Measurements from ENCODE around the gene IL1B. TPM values are rescaled to one million over a fixed set of nuclear protein-coding genes. Genes with fewer than 3 reads are reported as not detected.

The IL1B gene
- total and polyA plus RNA-seq, 4 donors, result 1.5 to 3.3 (median 1.7) TPM

DNA sequence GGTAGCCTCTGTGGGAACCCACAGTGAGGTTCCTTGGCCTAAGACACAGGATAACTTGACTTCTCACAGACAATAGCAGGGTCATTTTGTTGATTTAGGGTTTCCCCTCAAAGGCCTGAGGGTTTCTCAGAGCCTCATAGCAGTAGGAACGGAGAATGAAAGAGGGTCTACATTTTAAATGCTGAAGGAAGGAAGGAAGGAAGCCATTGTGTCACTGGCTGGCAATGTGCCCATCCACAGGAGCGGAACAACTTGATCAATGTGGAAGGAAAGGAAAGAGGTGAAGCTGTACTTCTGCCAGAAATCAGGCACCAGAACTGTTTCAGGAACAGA, 5.1 kb downstream of the IL1B start:
- peak in 1 of 6 donors; percentile 32 for DNase-seq (ENCODE audit: low read depth in 4 of 6, low spot score in 6 of 6)

DNA sequence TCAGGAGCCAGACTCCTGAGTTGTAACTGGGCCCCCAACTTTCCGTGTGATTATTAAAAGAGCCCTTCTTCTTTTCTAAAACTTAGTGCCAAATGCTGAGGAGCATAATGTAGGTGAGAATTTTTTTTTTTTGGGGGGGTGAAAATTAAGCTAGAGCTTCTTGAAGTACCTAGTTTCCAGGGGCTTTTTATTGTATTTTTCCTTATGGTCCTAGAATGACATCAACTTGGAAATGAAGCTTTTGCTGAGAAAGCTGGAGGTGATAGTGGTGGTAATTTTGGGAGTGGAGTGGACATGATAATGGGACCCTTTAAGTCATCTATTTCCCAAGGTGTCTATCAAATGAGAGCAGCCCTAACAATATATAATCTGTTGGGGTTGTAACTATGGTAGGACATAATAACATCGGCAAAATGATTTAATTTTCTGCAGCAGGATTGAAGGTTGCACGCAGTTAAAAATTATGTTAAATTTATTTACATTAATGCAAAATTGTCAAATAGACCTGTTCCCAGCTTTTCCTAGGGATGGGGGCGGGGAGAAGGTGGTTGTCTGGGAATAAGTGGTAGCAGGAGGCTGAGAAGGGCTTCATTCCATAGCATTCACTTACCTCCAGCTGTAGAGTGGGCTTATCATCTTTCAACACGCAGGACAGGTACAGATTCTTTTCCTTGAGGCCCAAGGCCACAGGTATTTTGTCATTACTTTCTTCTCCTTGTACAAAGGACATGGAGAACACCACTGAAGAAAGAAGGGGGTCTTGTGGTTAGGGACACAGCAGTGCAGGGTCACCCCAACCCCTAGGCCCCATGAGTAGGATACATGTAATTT, 5.7 kb downstream of the IL1B start:
- no peaks in the 10 kb centered on the region for H3K36me3 ChIP-seq (ENCODE audit: control insufficient read depth, insufficient read depth, low read length)
- no peak overlapping the region for H3K27ac ChIP-seq (ENCODE audit: low read depth, low read length)
- no peak overlapping the region for H3K4me3 ChIP-seq (ENCODE audit: low read depth, low read length)
- no peaks in the 10 kb centered on the region for H3K4me1 ChIP-seq (ENCODE audit: control insufficient read depth, insufficient read depth, low read length)
- H3K9me3 ChIP-seq (ENCODE audit: control insufficient read depth, insufficient read depth, low read length), result no peaks in the 10 kb centered on the region
- WGBS (ENCODE audit: insufficient coverage), result no CpG with 5 or more reads among the region's 5 CpGs
- no peaks in the 10 kb centered on the region for H3K27me3 ChIP-seq (ENCODE audit: control insufficient read depth, insufficient read depth, low read length)
- no peak for DNase-seq (ENCODE audit: low read depth in 4 of 6, low spot score in 6 of 6)

More for the DNA sequence above, 5.1 kb downstream of the IL1B start:
- 44% methylated on average over 2 of the region's 2 CpGs for WGBS (ENCODE audit: insufficient coverage)
- Histone ChIP-seq H3K27ac (ENCODE audit: low read depth, low read length) (no peak overlapping the region), H3K4me1 (ENCODE audit: control insufficient read depth, insufficient read depth, low read length) (no peaks in the 10 kb centered on the region), H3K27me3 (ENCODE audit: control insufficient read depth, insufficient read depth, low read length) (no peaks in the 10 kb centered on the region), H3K36me3 (ENCODE audit: control insufficient read depth, insufficient read depth, low read length) (no peaks in the 10 kb centered on the region), H3K9me3 (ENCODE audit: control insufficient read depth, insufficient read depth, low read length) (no peaks in the 10 kb centered on the region), H3K4me3 (ENCODE audit: low read depth, low read length) (no peak overlapping the region)

DNA sequence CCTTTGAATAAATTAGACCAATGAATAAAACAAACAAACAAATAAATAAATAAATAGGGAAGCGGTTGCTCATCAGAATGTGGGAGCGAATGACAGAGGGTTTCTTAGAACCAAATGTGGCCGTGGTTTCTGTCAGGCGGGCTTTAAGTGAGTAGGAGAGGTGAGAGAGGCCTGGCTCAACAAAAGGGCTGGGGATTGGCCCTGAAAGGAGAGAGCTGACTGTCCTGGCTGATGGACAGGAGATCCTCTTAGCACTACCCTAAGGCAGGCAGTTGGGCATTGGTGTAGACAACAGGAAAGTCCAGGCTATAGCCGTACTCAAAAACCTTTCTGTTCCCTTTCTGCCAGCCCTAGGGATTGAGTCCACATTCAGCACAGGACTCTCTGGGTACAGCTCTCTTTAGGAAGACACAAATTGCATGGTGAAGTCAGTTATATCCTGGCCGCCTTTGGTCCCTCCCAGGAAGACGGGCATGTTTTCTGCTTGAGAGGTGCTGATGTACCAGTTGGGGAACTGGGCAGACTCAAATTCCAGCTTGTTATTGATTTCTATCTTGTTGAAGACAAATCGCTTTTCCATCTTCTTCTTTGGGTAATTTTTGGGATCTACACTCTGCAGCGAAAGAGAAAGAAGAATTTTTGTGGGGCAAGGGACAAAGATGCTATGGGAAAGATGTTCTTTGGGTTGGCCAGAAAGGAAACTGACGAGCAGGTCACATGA, 6.5 kb downstream of the IL1B start:
- Histone ChIP-seq H3K4me3 (ENCODE audit: low read depth, low read length) (no peak overlapping the region), H3K27ac (ENCODE audit: low read depth, low read length) (no peak overlapping the region), H3K36me3 (ENCODE audit: control insufficient read depth, insufficient read depth, low read length) (no peaks in the 10 kb centered on the region), H3K9me3 (ENCODE audit: control insufficient read depth, insufficient read depth, low read length) (no peaks in the 10 kb centered on the region), H3K27me3 (ENCODE audit: control insufficient read depth, insufficient read depth, low read length) (no peaks in the 10 kb centered on the region), H3K4me1 (ENCODE audit: control insufficient read depth, insufficient read depth, low read length) (no peaks in the 10 kb centered on the region)
- WGBS (ENCODE audit: insufficient coverage), result 90% methylated on average over 9 of the region's 10 CpGs
- no peak for DNase-seq (ENCODE audit: low read depth in 4 of 6, low spot score in 6 of 6)

DNA sequence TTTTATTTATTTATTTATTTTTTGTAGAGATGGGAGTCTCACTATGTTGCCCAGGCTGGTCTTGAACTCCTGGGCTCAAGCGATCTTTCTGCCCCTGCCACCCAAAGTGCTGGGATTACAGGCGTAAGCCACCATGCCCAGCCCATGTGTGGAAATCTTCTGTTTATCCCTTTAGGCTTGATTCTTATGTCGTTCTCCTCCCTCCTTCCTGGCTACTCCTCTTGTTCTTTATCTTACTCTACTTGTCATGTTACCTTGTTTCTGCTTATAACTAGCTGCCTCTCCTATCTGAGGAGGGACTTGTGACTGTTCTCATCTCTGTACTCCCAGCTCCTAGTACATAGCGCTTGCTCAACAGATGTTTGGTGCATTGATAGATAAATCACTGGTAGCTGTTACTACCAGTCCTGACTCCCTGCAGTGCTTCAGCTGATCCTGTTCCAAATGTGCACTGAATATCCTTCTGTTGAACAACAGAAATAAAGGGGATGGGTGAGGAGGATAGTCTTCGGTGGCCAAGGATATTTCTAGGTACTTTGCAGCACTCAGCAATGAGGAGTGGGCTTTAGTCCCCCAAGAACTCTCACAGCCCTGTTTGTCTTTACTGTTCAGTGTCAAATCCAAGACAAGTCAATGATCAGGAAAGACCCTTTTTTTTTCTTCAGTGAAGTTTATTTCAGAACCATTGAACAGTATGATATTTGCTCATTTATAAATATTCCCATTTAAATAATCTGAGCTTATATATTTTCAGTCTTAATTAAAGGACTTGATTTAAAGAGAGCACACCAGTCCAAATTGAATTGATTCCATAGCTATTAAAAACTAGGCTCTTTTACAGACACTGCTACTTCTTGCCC, 7.2 kb downstream of the IL1B start:
- Histone ChIP-seq H3K9me3 (ENCODE audit: control insufficient read depth, insufficient read depth, low read length) (no peaks in the 10 kb centered on the region), H3K4me3 (ENCODE audit: low read depth, low read length) (no peak overlapping the region), H3K27ac (ENCODE audit: low read depth, low read length) (no peak overlapping the region), H3K27me3 (ENCODE audit: control insufficient read depth, insufficient read depth, low read length) (no peaks in the 10 kb centered on the region), H3K36me3 (ENCODE audit: control insufficient read depth, insufficient read depth, low read length) (no peaks in the 10 kb centered on the region), H3K4me1 (ENCODE audit: control insufficient read depth, insufficient read depth, low read length) (no peaks in the 10 kb centered on the region)
- DNase-seq (ENCODE audit: low read depth in 4 of 6, low spot score in 6 of 6), result peak in 1 of 6 donors; percentile 59
- 93% methylated on average over 4 of the region's 5 CpGs for WGBS (ENCODE audit: insufficient coverage)

DNA sequence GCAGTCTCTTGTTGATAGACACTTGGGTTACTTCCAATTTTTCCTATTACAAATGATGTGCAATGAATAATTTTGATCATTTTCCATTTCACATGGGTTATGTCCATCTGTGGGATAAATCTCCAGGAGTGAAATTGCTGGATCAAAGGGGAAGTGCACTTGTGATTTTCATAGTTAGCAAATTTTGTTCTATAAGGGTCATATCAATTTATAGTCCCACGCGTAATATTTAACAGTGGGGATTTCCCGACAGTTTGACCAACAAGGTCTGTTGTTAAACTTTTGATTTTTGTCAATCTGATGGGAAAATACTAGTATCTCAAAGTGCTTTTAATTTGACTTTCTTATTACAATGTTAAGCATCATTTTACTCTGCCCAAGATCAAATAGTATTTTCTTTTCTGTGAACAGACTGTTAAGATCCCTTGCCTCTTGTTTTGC, 8.3 kb downstream of the IL1B start:
- Histone ChIP-seq H3K9me3 (ENCODE audit: control insufficient read depth, insufficient read depth, low read length) (no peaks in the 10 kb centered on the region), H3K36me3 (ENCODE audit: control insufficient read depth, insufficient read depth, low read length) (no peaks in the 10 kb centered on the region), H3K27ac (ENCODE audit: low read depth, low read length) (no peak overlapping the region), H3K4me1 (ENCODE audit: control insufficient read depth, insufficient read depth, low read length) (no peaks in the 10 kb centered on the region), H3K27me3 (ENCODE audit: control insufficient read depth, insufficient read depth, low read length) (no peaks in the 10 kb centered on the region), H3K4me3 (ENCODE audit: low read depth, low read length) (no peak overlapping the region)
- DNase-seq (ENCODE audit: low read depth in 4 of 6, low spot score in 6 of 6), result no peak
- WGBS (ENCODE audit: insufficient coverage), result no CpG with 5 or more reads among the region's 3 CpGs

DNA sequence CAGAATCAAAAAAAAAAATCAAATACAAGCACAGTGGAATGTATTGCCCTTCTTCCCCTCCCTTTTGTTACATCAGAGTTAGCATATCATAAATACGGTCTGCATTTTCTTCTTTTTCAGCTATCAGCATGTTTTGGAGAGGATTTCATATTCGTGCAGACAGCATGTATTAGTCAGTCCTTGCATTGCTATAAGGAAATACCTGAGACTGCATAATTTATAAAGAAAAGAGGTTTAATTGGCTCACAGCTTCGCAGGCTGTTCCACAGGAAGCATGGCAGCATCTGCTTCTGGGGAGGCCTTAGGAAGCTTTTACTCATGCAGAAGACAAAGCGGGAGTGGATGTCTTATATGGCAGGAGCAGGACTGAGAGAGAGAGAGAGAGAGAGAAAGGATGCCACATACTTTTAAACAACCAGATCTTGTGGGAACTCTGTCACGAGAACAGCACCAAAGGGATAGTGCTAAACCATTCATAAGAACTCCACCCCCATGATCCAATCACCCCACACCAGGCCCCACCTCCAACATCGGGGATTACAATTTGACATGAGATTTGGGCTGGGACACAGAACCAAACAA, 8.9 kb downstream of the IL1B start:
- 93% methylated on average over 2 of the region's 6 CpGs for WGBS (ENCODE audit: insufficient coverage)

DNA sequence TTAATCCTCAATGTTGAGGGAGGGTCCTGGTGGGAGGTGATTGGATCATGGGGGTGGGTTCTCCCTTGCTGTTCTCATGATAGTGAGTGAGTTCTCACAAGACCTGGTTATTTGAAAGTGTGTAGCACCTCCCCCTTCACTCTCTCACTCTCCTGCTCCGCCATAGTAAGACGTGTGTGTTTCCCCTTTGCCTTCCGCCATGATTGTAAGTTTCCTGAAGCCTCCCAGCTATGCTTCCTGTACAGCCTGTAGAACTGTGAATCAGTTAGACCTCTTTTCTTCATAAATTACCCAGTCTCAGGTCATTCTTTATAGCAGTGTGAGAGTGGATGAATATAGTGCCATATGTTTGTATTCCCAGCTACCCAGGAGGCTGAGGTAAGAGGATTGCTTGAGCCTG, 9.6 kb downstream of the IL1B start:
- Histone ChIP-seq H3K27ac (ENCODE audit: low read depth, low read length) (no peak overlapping the region), H3K4me1 (ENCODE audit: control insufficient read depth, insufficient read depth, low read length) (no peaks in the 10 kb centered on the region), H3K9me3 (ENCODE audit: control insufficient read depth, insufficient read depth, low read length) (no peaks in the 10 kb centered on the region), H3K27me3 (ENCODE audit: control insufficient read depth, insufficient read depth, low read length) (no peaks in the 10 kb centered on the region), H3K36me3 (ENCODE audit: control insufficient read depth, insufficient read depth, low read length) (no peaks in the 10 kb centered on the region), H3K4me3 (ENCODE audit: low read depth, low read length) (no peak overlapping the region)
- WGBS (ENCODE audit: insufficient coverage), result no CpG with 5 or more reads among the region's 3 CpGs
- no peak for DNase-seq (ENCODE audit: low read depth in 4 of 6, low spot score in 6 of 6)

More for the DNA sequence above, 8.9 kb downstream of the IL1B start:
- DNase-seq (ENCODE audit: low read depth in 4 of 6, low spot score in 6 of 6), result no peak
- H3K9me3 ChIP-seq (ENCODE audit: control insufficient read depth, insufficient read depth, low read length), result no peaks in the 10 kb centered on the region
- no peaks in the 10 kb centered on the region for H3K4me1 ChIP-seq (ENCODE audit: control insufficient read depth, insufficient read depth, low read length)
- no peaks in the 10 kb centered on the region for H3K36me3 ChIP-seq (ENCODE audit: control insufficient read depth, insufficient read depth, low read length)
- no peak overlapping the region for H3K4me3 ChIP-seq (ENCODE audit: low read depth, low read length)
- H3K27ac ChIP-seq (ENCODE audit: low read depth, low read length), result no peak overlapping the region
- no peaks in the 10 kb centered on the region for H3K27me3 ChIP-seq (ENCODE audit: control insufficient read depth, insufficient read depth, low read length)

DNA sequence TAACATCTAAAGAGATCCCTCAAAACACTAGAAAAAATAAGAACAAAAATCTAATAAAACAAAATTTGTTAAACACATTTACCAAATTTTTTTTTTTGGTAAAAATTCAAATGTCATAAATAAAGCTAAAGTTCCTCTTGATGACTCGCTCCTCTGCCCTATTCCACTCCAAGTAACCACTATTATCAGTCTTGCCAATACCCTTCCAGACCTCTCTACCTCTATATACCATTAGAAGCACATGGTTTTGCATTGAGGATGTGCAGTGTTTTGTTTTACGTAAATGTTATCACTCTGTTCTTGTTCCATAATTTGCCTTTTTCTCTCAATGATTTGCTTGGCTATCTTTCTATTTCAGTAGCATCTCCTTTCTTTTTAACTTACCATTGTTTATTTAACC, 10.9 kb downstream of the IL1B start:
- Histone ChIP-seq H3K9me3 (ENCODE audit: control insufficient read depth, insufficient read depth, low read length) (no peaks in the 10 kb centered on the region), H3K27me3 (ENCODE audit: control insufficient read depth, insufficient read depth, low read length) (no peaks in the 10 kb centered on the region), H3K4me1 (ENCODE audit: control insufficient read depth, insufficient read depth, low read length) (no peaks in the 10 kb centered on the region), H3K4me3 (ENCODE audit: low read depth, low read length) (no peak overlapping the region), H3K36me3 (ENCODE audit: control insufficient read depth, insufficient read depth, low read length) (no peaks in the 10 kb centered on the region), H3K27ac (ENCODE audit: low read depth, low read length) (no peak overlapping the region)
- DNase-seq (ENCODE audit: low read depth in 4 of 6, low spot score in 6 of 6), result no peak
- WGBS (ENCODE audit: insufficient coverage), result no CpG with 5 or more reads among the region's 2 CpGs

DNA sequence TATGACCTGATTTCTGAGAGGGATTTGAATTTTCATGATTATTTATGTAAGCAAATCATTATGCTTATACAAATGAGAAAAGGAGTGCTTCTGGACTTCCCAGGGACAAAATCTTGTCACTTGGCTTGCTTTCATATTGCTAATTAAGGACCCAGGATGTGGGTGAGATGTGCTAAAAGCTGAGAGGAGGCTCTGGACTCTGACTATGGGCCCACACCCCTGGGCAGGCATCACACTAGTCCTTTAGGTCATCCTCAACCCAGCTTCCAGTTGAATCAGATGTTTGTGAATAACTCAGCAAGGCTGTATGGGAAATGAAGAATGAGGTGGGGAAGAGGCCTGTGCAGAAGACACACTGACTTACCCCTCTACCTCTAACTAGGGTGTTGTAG, 11.9 kb downstream of the IL1B start:
- no peak for DNase-seq (ENCODE audit: low read depth in 4 of 6, low spot score in 6 of 6)
- Histone ChIP-seq H3K9me3 (ENCODE audit: control insufficient read depth, insufficient read depth, low read length) (no peaks in the 10 kb centered on the region), H3K4me3 (ENCODE audit: low read depth, low read length) (no peak overlapping the region), H3K4me1 (ENCODE audit: control insufficient read depth, insufficient read depth, low read length) (no peaks in the 10 kb centered on the region), H3K36me3 (ENCODE audit: control insufficient read depth, insufficient read depth, low read length) (no peaks in the 10 kb centered on the region), H3K27me3 (ENCODE audit: control insufficient read depth, insufficient read depth, low read length) (no peaks in the 10 kb centered on the region), H3K27ac (ENCODE audit: low read depth, low read length) (no peak overlapping the region)

Measured in spinal cord (tissue), 10 donors.